ENCODE data around the gene JAGN1. TPM values are rescaled to one million over a fixed set of nuclear protein-coding genes. Genes with fewer than 3 reads are reported as not detected.

Gene JAGN1
- total and polyA plus RNA-seq, 2 of the 8 experiments (the other 6 are each of a cell fraction or from before 2014, with no cell fraction given) = 26.9 to 51.6 TPM

DNA sequence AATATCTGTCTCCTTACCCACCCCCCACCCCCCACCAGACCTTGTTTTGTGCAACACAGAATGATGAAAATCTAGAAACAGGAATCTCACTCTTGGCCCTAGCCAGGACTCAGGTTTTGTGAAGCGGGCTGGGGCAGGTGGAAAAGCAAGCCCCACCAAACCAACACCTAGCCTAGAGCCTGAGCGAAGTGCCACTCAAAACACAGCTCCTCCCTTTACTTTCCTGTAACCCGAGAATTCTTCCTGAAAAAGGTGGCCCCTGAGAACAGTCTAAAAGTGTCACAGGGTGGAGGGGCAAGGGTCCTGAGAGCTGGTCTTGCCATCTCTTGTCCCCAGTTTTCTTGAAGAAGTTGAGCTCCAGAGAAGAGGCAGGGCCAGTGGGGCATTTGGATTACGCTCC is 29.2 kb upstream of the JAGN1 start (continued):
- TF ChIP-seq SUZ12 (IDR thresholded peaks at IDR 0.05; ENCODE audit: low read length) (no peak), MAFK (IDR thresholded peaks at IDR 0.05; ENCODE audit: low read depth, low read length) (no peak), BACH1 (IDR thresholded peaks at IDR 0.05; ENCODE audit: low read length) (no peak), SAP30 (IDR thresholded peaks at IDR 0.05; ENCODE audit: insufficient read depth, insufficient replicate concordance, low read length) (no peak), RNF2 (IDR thresholded peaks at IDR 0.05; ENCODE audit: borderline replicate concordance, low read depth, low read length, missing control alignments, poor library complexity, severe bottlenecking) (no peak), TEAD4 (IDR thresholded peaks at IDR 0.05; ENCODE audit: low read depth, low read length) (no peak)
